ENCODE data around the gene ZCCHC14.
A peak's percentile ranks its signal among the peaks of the same experiment; 100 is the strongest.
"Not testable (repeated sequence)": the region's sequence is repeated elsewhere in the genome, so short reads cannot be mapped to it uniquely, and the experiment has no call there.

The ZCCHC14 gene

DNA sequence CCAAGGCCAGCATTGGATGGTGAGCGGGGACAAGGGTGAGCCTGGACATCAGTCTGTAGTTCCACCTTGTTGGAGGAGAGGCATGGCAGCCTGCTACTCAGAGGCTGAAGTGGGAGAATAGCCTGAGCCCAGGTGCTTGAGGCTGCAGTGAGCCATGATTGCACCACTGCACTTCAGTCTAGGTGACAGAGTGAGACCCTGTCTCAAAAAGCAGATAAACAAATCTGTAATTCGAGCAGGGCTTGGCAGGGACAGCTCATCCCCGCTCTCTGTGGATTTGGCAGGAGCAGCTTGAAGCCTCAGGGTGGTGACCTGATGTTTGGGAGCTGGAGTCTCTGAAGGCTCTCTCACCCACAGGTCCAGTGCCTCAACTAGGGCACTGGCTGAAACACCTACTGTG lies 38.6 kb upstream of the ZCCHC14 start:
- no peak overlapping the region for H3K4me3 Mint-ChIP-seq

DNA sequence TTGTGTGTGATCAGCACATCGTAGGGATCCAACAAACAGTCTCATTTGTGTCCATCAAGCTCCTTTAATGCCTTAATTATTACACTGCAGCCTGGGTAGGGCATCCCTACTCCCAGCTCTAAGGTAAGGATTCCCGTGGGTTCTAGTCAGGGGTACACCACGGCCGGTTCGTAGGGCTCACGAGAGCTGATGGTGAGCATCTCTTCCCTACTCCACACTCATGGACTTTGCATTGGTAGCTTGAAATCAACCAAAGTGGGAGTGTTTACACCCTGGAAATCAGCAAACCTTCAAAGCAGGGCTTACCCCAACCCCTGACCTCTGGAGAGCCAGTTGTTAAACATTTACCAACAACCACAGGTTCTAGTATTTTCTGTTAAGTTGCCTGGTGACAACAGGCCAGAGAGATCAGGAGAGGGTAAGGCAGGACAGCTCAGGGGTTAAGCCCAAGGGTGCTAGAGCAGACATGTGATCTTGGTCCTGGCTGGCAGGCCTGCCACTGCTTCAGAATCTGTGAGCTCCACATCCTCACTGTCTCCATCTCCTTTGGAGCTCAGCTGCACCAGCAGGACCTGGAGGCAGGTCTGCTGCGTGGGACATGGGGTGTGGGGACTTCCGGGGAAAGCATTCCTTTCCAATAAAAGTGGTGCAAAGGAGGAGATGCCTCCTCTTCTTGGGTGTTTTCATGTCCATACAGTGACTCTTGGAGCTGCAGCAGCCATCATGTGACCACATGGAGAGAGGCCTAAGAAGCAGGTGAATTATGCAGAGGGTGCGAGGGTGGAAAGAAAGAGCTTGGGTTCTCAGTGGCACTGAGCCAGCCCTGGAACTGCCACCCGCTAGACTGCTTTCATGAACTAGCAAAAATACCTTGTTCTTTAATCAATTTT lies 36.1 kb upstream of the ZCCHC14 start:
- H3K36me3 Mint-ChIP-seq: peaks cover 8% of the 10 kb centered on the region
- H3K9me3 Mint-ChIP-seq: peaks cover 15% of the 10 kb centered on the region
- no peaks in the 10 kb centered on the region for H3K4me1 Mint-ChIP-seq
- peaks cover 4% of the 10 kb centered on the region for H3K27me3 Mint-ChIP-seq
- no peak overlapping the region for H3K4me3 Mint-ChIP-seq
- no peak overlapping the region for H3K27ac Mint-ChIP-seq

More for the DNA sequence above, 38.6 kb upstream of the ZCCHC14 start:
- peaks cover 8% of the 10 kb centered on the region for H3K36me3 Mint-ChIP-seq
- H3K9me3 Mint-ChIP-seq: peaks cover 15% of the 10 kb centered on the region
- no peaks in the 10 kb centered on the region for H3K4me1 Mint-ChIP-seq
- H3K27ac Mint-ChIP-seq: no peak overlapping the region
- peaks cover 6% of the 10 kb centered on the region for H3K27me3 Mint-ChIP-seq

- H3K4me3 Mint-ChIP-seq: no peak overlapping the region
- H3K27me3 Mint-ChIP-seq: peaks cover 4% of the 10 kb centered on the region
Observed at GRCh38 chr16:87527055-87527724, 34.4 kb upstream of the ZCCHC14 start.

GRCh38 chr16:87526238-87526947 lies 33.6 kb upstream of the ZCCHC14 start:
- Mint-ChIP-seq H3K27me3 (peaks cover 4% of the 10 kb centered on the region), H3K36me3 (peaks cover 8% of the 10 kb centered on the region), H3K27ac (no peak overlapping the region), H3K9me3 (peaks cover 6% of the 10 kb centered on the region), H3K4me1 (no peaks in the 10 kb centered on the region), H3K4me3 (no peak overlapping the region)

More at GRCh38 chr16:87527055-87527724, 34.4 kb upstream of the ZCCHC14 start:
- Mint-ChIP-seq H3K27ac (no peak overlapping the region), H3K9me3 (peaks cover 6% of the 10 kb centered on the region), H3K4me1 (no peaks in the 10 kb centered on the region), H3K36me3 (peaks cover 8% of the 10 kb centered on the region)

- Mint-ChIP-seq H3K9me3 (no peaks in the 10 kb centered on the region), H3K27me3 (peaks cover 4% of the 10 kb centered on the region), H3K36me3 (peaks cover 7% of the 10 kb centered on the region), H3K4me3 (no peak overlapping the region), H3K4me1 (no peaks in the 10 kb centered on the region), H3K27ac (no peak overlapping the region)
Observed at GRCh38 chr16:87525352-87525751, 32.5 kb upstream of the ZCCHC14 start.

DNA sequence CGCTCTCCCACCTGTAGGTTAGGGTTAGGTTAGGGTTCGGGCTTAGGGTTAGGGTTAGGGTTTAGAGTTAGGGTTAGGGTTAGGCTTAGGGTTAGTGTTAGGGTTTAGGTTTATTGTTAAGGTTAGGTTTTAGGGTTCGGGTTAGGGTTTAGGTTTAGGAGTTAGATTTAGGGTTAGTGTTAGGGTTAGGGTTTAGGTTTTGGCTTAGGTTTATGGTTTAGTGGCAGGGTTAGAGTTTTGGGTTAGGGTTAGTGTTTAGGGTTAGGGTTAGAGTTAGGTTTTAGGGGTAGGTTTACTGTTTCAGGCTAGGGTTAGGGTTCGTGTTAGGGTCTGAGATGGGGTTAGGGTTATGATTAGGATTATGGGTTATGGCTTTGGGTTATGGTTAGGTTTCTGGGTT lies 31.6 kb upstream of the ZCCHC14 start:
- Mint-ChIP-seq H3K27me3 (peaks cover 2% of the 10 kb centered on the region), H3K9me3 (no peaks in the 10 kb centered on the region), H3K4me1 (no peaks in the 10 kb centered on the region), H3K27ac (no peak overlapping the region), H3K36me3 (peaks cover 2% of the 10 kb centered on the region), H3K4me3 (no peak overlapping the region)

- H3K36me3 Mint-ChIP-seq, H3K4me1 Mint-ChIP-seq, H3K27me3 Mint-ChIP-seq, H3K4me3 Mint-ChIP-seq, H3K27ac Mint-ChIP-seq, H3K9me3 Mint-ChIP-seq: not testable (repeated sequence)
Observed at GRCh38 chr16:87523605-87524004, 30.8 kb upstream of the ZCCHC14 start.

- H3K27ac Mint-ChIP-seq, H3K9me3 Mint-ChIP-seq, H3K27me3 Mint-ChIP-seq, H3K4me3 Mint-ChIP-seq, H3K36me3 Mint-ChIP-seq, H3K4me1 Mint-ChIP-seq: not testable (repeated sequence)
Observed at GRCh38 chr16:87521764-87522163, 28.9 kb upstream of the ZCCHC14 start.

- H3K4me1 Mint-ChIP-seq, H3K27me3 Mint-ChIP-seq, H3K4me3 Mint-ChIP-seq, H3K36me3 Mint-ChIP-seq, H3K9me3 Mint-ChIP-seq, H3K27ac Mint-ChIP-seq: not testable (repeated sequence)
Observed at GRCh38 chr16:87519170-87519569, 26.3 kb upstream of the ZCCHC14 start.

DNA sequence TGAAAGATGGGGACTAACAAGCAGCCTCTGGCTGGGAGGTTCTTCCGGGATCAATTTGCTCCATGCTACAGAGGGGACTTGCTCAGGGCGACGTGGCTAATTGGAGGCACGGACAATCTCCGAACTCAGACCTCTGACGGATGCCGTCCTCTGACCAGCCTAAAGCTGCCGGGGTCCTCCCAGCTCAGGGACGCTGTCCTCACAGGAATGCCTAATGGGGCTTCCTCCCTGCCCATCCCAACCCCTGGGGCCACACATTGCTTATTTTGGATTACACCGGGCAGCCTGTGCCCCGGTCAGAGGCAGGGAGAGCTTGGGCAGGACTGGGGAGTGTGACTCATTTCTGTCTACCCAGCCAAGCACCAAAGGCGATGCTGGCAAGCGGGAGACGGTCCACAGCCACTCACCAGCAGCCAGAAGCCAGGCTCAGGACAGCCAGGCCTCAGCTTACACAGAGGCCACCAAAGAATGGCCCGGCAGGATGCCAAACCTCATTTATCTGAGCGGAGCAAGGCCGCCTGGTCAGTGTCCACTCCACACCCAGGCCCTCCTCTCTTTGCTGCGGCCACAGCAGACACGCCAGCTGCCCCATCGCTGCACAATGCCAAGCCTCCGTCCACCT lies 25.7 kb upstream of the ZCCHC14 start:
- H3K27ac Mint-ChIP-seq, H3K27me3 Mint-ChIP-seq, H3K4me3 Mint-ChIP-seq, H3K4me1 Mint-ChIP-seq, H3K36me3 Mint-ChIP-seq, H3K9me3 Mint-ChIP-seq: not testable (repeated sequence)

- not testable (repeated sequence) for H3K36me3 Mint-ChIP-seq, H3K27me3 Mint-ChIP-seq, H3K9me3 Mint-ChIP-seq, H3K4me1 Mint-ChIP-seq, H3K27ac Mint-ChIP-seq, H3K4me3 Mint-ChIP-seq
Observed at GRCh38 chr16:87517610-87518429, 25.0 kb upstream of the ZCCHC14 start.

GRCh38 chr16:87516361-87516760 lies 23.5 kb upstream of the ZCCHC14 start:
- H3K4me3 Mint-ChIP-seq: peak overlapping the region; percentile 36
- H3K9me3 Mint-ChIP-seq: no peaks in the 10 kb centered on the region
- H3K27me3 Mint-ChIP-seq: peaks cover 3% of the 10 kb centered on the region
- H3K36me3 Mint-ChIP-seq: no peaks in the 10 kb centered on the region
- no peak overlapping the region for H3K27ac Mint-ChIP-seq
- H3K4me1 Mint-ChIP-seq: no peaks in the 10 kb centered on the region

GRCh38 chr16:87515475-87516330 lies 22.9 kb upstream of the ZCCHC14 start:
- Mint-ChIP-seq H3K4me1 (no peaks in the 10 kb centered on the region), H3K27me3 (peaks cover 3% of the 10 kb centered on the region), H3K27ac (no peak overlapping the region)

DNA sequence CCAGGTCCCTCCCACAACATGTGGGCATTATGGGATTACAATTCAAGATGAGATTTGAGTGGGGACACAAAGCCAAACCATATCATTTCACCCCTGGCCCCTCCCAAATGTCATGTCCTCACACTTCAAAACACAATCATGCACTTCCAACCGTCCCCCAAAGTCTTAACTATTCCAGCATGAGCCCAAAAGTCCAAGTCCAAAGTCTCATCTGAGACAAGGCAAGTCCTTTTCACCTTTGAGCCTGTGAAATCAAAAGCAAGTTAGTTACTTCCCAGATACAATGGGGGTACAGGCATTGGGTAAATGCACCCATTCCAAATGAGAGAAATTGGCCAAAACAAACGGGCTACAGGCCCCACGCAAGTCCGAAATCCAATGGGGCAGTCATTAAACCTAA lies 17.0 kb upstream of the ZCCHC14 start:
- H3K27ac Mint-ChIP-seq: not testable (repeated sequence)

More at GRCh38 chr16:87515475-87516330, 22.9 kb upstream of the ZCCHC14 start:
- Mint-ChIP-seq H3K9me3 (no peaks in the 10 kb centered on the region), H3K36me3 (no peaks in the 10 kb centered on the region), H3K4me3 (no peak overlapping the region)

More for the DNA sequence above, 17.0 kb upstream of the ZCCHC14 start:
- H3K36me3 Mint-ChIP-seq, H3K4me3 Mint-ChIP-seq, H3K4me1 Mint-ChIP-seq, H3K9me3 Mint-ChIP-seq, H3K27me3 Mint-ChIP-seq: not testable (repeated sequence)

Measured in activated naive CD4-positive, alpha-beta T cell treated with anti-CD3 and anti-CD28 coated beads, Interleukin-2, amount 50 U/mL, for 24 hours (primary cell).